HepG2 (cell line): ENCODE results near the gene U2AF1L4. TPM values are rescaled to one million over a fixed set of nuclear protein-coding genes. Genes with fewer than 3 reads are reported as not detected.
A peak's percentile ranks its signal among the peaks of the same experiment; 100 is the strongest.

Experiments
- ATF1 ChIP-seq: IDR thresholded peaks from 2 replicates; pipeline ENCODE4 v1.6.1; 2016; ENCODE audit warnings: mild to moderate bottlenecking, control low read depth
- DMAP1 ChIP-seq: IDR thresholded peaks from 2 replicates; pipeline ENCODE4 v1.6.1; 2016
- FOXK2 ChIP-seq: fragments of 450-650 bp; IDR thresholded peaks from 2 replicates; pipeline ENCODE4 v1.6.1; 2016
- GFI1 ChIP-seq: sonication (generic); formaldehyde crosslinking; IDR thresholded peaks from 2 replicates; pipeline ENCODE4 v1.5.0; 2020; ENCODE audit warnings: missing genetic modification reagents, mild to moderate bottlenecking, borderline replicate concordance
- HCFC1 ChIP-seq: fragments of 150-350 bp; IDR thresholded peaks from 2 replicates; pipeline ENCODE4 v1.6.1; 2014; ENCODE audit warnings: low read depth, low read length
- HOXA3 ChIP-seq: sonication (generic); formaldehyde crosslinking; IDR thresholded peaks from 2 replicates; pipeline ENCODE4 v1.5.0; 2020; ENCODE audit warnings: missing genetic modification reagents
- MIER3 ChIP-seq: IDR thresholded peaks from 2 replicates; pipeline ENCODE4 v1.6.1; 2016; ENCODE audit warnings: missing compliant biosample characterization, borderline replicate concordance
- NCOR1 ChIP-seq: fragments of 200-600 bp; sonication (generic); IDR thresholded peaks from 2 replicates; pipeline ENCODE4 v1.7.0; 2017; ENCODE audit warnings: antibody characterized with exemption, low read length, borderline replicate concordance
- NR3C1 ChIP-seq: sonication (generic); formaldehyde crosslinking; IDR thresholded peaks from 2 replicates; pipeline ENCODE4 v1.4.0; 2020; ENCODE audit warnings: missing genetic modification reagents
- RARG ChIP-seq: sonication (generic); formaldehyde crosslinking; IDR thresholded peaks from 2 replicates; pipeline ENCODE4 v1.4.0; 2020; ENCODE audit warnings: low read depth, mild to moderate bottlenecking, missing genetic modification reagents
- SALL1 ChIP-seq: sonication (generic); formaldehyde crosslinking; IDR thresholded peaks from 2 replicates; pipeline ENCODE4 v1.8.0; 2022; ENCODE audit warnings: mild to moderate bottlenecking, missing genetic modification reagents
- SMAD3 ChIP-seq: sonication (generic); formaldehyde crosslinking; IDR thresholded peaks from 2 replicates; pipeline ENCODE4 v1.4.0; 2020; ENCODE audit warnings: missing genetic modification reagents
- ZBTB8A ChIP-seq: sonication (generic); formaldehyde crosslinking; IDR thresholded peaks from 2 replicates; pipeline ENCODE4 v1.4.0; 2020; ENCODE audit warnings: mild to moderate bottlenecking, low read depth, missing genetic modification reagents, borderline replicate concordance
- ZNF772 ChIP-seq: sonication (generic); formaldehyde crosslinking; IDR thresholded peaks from 2 replicates; pipeline ENCODE4 v1.5.0; 2020; ENCODE audit warnings: mild to moderate bottlenecking, missing genetic modification reagents
- polyA plus RNA-seq, 8 experiments: library from polyadenylated mRNA; depleted of rRNA in 3 of 8; stranded (reverse) in 7 of 8; unstranded in 1 of 8; fragments of >200 nt; fragmentation: Illumina TruSeq in 4 of 8; extraction: Trizol in 4 of 8; gene quantifications; 2 replicates each; pipeline versions ENCODE4 v1.2.1 to v1.2.3, GENCODE V29; 2011 to 2016; ENCODE audit warnings: low read depth in 4 of 8, missing spikeins in 1 of 8, mixed read lengths in 1 of 8; ENCODE audit not compliant: insufficient read depth in 1 of 8
- total RNA-seq, 5 experiments: library from RNA; depleted of rRNA; stranded (reverse); fragments of >200 nt; fragmentation: Illumina TruSeq; extraction: Trizol; gene quantifications; 2 replicates each; pipeline ENCODE4 v1.2.3, GENCODE V29; 2016; ENCODE audit warnings: low read depth in 1 of 5
- TF ChIP-seq, protein P1 (sequence below): sonication (generic); formaldehyde crosslinking; IDR thresholded peaks from 2 replicates; pipeline ENCODE4 v1.4.0; 2020; ENCODE audit warnings: mild to moderate bottlenecking, missing genetic modification reagents
- TF ChIP-seq, protein P2 (sequence below): sonication (generic); formaldehyde crosslinking; IDR thresholded peaks from 2 replicates; pipeline ENCODE4 v1.4.0; 2020; ENCODE audit warnings: missing genetic modification reagents
- TF ChIP-seq, protein P3 (sequence below): sonication (generic); formaldehyde crosslinking; IDR thresholded peaks from 2 replicates; pipeline ENCODE4 v1.9.0; 2021; ENCODE audit warnings: missing genetic modification reagents, mild to moderate bottlenecking, borderline replicate concordance

Gene U2AF1L4
- total and polyA plus RNA-seq, 2 of the 13 experiments (the other 11 are each of a cell fraction or from before 2014, with no cell fraction given), result 7.9 to 15.4 TPM

DNA sequence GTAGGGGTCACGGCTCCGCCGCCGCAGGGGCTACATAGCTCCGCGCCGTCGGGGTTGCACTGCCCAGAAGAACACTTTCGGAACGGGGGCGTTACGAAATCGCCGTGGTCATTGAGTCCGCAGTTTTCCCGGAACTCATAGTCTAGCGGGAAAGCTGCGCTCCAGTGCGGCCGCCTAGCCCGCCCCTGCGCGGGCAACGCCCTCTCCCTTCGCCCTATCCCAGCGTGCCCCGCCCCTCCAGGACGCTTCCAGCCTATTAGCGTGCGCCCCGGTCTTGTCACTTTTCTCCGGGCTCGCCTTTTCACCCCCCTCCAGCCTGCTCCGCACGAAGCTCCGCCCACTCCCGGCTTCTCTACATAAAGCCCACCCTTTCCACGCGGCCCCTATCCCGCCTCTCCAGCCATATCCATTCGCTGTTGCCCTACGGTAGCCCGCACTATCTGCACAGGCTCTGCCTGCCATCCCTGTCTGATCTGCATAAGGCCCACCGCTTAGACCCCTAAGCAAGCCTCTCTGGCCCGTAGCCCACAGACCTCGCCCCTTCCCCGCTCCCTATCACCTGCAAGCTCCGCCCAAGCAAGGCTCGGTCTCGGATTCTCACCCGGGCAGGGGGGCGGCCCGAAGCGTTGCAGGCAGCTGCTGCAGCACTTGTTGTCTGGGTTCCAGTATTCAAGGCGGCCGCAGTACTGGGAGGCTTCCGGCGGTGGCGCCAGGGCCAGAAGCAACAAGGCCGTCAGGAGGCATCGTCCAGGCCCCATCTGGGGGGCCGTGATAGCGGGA, 4.6 kb downstream of the U2AF1L4 start (continued):
- peak; percentile 17; the same call in 1 of the 2 replicates for TF ChIP-seq MIER3 (CRISPR knock-in tag)
- TF ChIP-seq, protein P1, sequence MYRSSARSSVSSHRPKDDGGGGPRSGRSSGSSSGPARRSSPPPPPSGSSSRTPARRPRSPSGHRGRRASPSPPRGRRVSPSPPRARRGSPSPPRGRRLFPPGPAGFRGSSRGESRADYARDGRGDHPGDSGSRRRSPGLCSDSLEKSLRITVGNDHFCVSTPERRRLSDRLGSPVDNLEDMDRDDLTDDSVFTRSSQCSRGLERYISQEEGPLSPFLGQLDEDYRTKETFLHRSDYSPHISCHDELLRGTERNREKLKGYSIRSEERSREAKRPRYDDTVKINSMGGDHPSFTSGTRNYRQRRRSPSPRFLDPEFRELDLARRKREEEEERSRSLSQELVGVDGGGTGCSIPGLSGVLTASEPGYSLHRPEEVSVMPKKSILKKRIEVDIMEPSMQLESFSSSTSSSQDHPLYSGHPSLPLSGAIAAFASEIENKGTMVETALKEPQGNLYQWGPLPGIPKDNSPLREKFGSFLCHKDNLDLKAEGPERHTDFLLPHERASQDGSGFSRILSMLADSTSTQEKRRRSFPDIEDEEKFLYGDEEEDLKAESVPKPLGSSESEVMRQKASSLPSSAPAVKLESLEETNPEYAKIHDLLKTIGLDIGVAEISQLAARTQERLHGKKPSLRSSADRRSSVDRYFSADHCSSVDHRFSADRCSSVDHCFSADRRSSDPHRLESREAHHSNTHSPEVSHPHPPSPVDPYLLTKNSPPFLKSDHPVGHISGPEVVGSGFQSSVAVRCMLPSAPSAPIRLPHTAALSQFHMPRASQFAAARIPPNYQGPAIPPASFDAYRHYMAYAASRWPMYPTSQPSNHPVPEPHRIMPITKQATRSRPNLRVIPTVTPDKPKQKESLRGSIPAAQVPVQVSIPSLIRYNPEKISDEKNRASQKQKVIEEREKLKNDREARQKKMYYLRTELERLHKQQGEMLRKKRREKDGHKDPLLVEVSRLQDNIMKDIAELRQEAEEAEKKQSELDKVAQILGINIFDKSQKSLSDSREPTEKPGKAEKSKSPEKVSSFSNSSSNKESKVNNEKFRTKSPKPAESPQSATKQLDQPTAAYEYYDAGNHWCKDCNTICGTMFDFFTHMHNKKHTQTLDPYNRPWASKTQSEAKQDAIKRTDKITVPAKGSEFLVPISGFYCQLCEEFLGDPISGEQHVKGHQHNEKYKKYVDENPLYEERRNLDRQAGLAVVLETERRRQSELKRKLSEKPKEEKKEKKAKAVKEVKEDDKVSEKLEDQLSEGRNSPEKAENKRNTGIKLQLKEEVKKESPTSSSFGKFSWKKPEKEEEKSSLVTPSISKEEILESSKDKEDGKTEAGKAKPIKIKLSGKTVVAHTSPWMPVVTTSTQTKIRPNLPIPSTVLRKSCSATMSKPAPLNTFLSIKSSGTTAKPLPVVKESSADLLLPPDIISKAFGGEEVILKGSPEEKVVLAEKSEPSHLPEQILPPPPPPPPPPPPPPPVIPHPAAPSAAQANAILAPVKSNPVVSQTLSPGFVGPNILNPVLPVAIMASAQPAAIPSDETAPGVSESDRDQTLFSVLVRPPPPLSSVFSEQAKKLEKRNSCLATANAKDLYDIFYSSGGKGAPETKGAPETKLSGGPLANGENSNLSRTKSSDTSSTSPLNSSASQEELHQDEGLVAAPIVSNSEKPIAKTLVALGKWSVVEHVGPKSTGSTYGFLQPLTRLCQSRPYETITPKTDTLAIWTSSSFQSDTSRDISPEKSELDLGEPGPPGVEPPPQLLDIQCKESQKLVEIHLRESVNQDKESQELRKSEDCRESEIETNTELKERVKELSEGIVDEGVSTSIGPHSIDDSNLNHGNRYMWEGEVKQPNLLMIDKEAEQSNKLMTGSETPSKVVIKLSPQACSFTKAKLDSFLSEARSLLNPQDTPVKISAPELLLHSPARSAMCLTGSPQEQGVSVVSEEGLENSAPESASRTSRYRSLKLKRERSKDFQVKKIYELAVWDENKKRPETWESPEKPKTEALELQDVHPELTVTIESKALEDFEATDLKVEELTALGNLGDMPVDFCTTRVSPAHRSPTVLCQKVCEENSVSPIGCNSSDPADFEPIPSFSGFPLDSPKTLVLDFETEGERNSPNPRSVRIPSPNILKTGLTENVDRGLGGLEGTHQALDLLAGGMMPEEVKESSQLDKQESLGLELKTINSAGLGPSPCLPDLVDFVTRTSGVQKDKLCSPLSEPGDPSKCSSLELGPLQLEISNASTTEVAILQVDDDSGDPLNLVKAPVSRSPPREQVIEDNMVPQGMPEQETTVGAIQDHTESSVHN (CRISPR knock-in tag), result no peak; the same call in 1 of the 2 replicates
- TF ChIP-seq DMAP1, result peak; percentile 51; the same call in 1 of the 2 replicates
- TF ChIP-seq FOXK2, result peak; percentile 5; the same call in 1 of the 2 replicates
- TF ChIP-seq NCOR1, result peak; percentile 31; the same call in 1 of the 2 replicates
- TF ChIP-seq GFI1 (CRISPR knock-in tag), result peak; percentile 21; the same call in 1 of the 2 replicates
- TF ChIP-seq, protein P2, sequence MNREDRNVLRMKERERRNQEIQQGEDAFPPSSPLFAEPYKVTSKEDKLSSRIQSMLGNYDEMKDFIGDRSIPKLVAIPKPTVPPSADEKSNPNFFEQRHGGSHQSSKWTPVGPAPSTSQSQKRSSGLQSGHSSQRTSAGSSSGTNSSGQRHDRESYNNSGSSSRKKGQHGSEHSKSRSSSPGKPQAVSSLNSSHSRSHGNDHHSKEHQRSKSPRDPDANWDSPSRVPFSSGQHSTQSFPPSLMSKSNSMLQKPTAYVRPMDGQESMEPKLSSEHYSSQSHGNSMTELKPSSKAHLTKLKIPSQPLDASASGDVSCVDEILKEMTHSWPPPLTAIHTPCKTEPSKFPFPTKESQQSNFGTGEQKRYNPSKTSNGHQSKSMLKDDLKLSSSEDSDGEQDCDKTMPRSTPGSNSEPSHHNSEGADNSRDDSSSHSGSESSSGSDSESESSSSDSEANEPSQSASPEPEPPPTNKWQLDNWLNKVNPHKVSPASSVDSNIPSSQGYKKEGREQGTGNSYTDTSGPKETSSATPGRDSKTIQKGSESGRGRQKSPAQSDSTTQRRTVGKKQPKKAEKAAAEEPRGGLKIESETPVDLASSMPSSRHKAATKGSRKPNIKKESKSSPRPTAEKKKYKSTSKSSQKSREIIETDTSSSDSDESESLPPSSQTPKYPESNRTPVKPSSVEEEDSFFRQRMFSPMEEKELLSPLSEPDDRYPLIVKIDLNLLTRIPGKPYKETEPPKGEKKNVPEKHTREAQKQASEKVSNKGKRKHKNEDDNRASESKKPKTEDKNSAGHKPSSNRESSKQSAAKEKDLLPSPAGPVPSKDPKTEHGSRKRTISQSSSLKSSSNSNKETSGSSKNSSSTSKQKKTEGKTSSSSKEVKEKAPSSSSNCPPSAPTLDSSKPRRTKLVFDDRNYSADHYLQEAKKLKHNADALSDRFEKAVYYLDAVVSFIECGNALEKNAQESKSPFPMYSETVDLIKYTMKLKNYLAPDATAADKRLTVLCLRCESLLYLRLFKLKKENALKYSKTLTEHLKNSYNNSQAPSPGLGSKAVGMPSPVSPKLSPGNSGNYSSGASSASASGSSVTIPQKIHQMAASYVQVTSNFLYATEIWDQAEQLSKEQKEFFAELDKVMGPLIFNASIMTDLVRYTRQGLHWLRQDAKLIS, result no peak
- TF ChIP-seq, protein P3, sequence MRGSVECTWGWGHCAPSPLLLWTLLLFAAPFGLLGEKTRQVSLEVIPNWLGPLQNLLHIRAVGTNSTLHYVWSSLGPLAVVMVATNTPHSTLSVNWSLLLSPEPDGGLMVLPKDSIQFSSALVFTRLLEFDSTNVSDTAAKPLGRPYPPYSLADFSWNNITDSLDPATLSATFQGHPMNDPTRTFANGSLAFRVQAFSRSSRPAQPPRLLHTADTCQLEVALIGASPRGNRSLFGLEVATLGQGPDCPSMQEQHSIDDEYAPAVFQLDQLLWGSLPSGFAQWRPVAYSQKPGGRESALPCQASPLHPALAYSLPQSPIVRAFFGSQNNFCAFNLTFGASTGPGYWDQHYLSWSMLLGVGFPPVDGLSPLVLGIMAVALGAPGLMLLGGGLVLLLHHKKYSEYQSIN (CRISPR knock-in tag), result no peak
- no peak; the same call in 1 of the 2 replicates for TF ChIP-seq ZNF772 (CRISPR knock-in tag)
- no peak; the same call in 1 of the 2 replicates for TF ChIP-seq HCFC1
- no peak for TF ChIP-seq RARG (CRISPR knock-in tag)
- TF ChIP-seq ATF1 (CRISPR knock-in tag), result no peak
- TF ChIP-seq ZBTB8A (CRISPR knock-in tag), result no peak
- no peak for TF ChIP-seq NR3C1 (CRISPR knock-in tag)
- TF ChIP-seq SMAD3 (CRISPR knock-in tag), result no peak
- TF ChIP-seq HOXA3, result peak; percentile 62; the same call in 1 of the 2 replicates
- TF ChIP-seq SALL1, result peak; percentile 83
